ENCODE measurements around the gene DHRS3. TPM values are rescaled to one million over a fixed set of nuclear protein-coding genes. Genes with fewer than 3 reads are reported as not detected.

Gene DHRS3
- total and polyA plus RNA-seq, 3 experiments from 2014 or later: 31.9 to 123 (median 117) TPM

GRCh38 chr1:12627296-12627695 is 9.3 kb upstream of the DHRS3 start:
- Histone ChIP-seq H3K27ac (ENCODE audit: low read depth, low read length) (no peak overlapping the region), H3K36me3 (ENCODE audit: insufficient read depth, low read length) (no peaks in the 10 kb centered on the region), H3K9me3 (ENCODE audit: low read length) (no peaks in the 10 kb centered on the region), H3K27me3 (ENCODE audit: insufficient read depth, low read length, poor library complexity, severe bottlenecking) (no peaks in the 10 kb centered on the region), H3K4me1 (ENCODE audit: insufficient read depth, low read length) (no peaks in the 10 kb centered on the region), H3K4me3 (ENCODE audit: low read length) (no peak overlapping the region)
- no peaks in the 10 kb centered on the region for H3K9me3 Mint-ChIP-seq
- ChIA-PET CTCF (no interaction called here), POLR2A (no interaction called here)
- no peak overlapping the region for H3K4me3 Mint-ChIP-seq
- peaks cover 0 to 4% (median 3%) of the 10 kb centered on the region in 3 donors for H3K4me1 Mint-ChIP-seq
- peaks cover 6 to 9% of the 10 kb centered on the region in 2 donors for H3K27me3 Mint-ChIP-seq
- H3K36me3 Mint-ChIP-seq: no peaks in the 10 kb centered on the region
- H3K27ac Mint-ChIP-seq: peak overlapping the region in 1 of 8 donors; percentile 9
- no peak for DNase-seq

GRCh38 chr1:12626888-12627287 is 8.9 kb upstream of the DHRS3 start:
- Mint-ChIP-seq H3K4me1 (peaks cover 2 to 4% (median 3%) of the 10 kb centered on the region in 3 donors), H3K36me3 (no peaks in the 10 kb centered on the region), H3K9me3 (no peaks in the 10 kb centered on the region), H3K27me3 (peaks cover 2 to 9% of the 10 kb centered on the region in 2 donors), H3K4me3 (no peak overlapping the region), H3K27ac (peak overlapping the region in 1 of 8 donors; percentile 9)
- Histone ChIP-seq H3K27me3 (ENCODE audit: insufficient read depth, low read length, poor library complexity, severe bottlenecking) (no peaks in the 10 kb centered on the region), H3K9me3 (ENCODE audit: low read length) (no peaks in the 10 kb centered on the region), H3K4me1 (ENCODE audit: insufficient read depth, low read length) (no peaks in the 10 kb centered on the region), H3K4me3 (ENCODE audit: low read length) (no peak overlapping the region), H3K36me3 (ENCODE audit: insufficient read depth, low read length) (no peaks in the 10 kb centered on the region), H3K27ac (ENCODE audit: low read depth, low read length) (no peak overlapping the region)
- POLR2A ChIA-PET: no interaction called here
- CTCF ChIA-PET: interaction anchor here (1.0 kb wide), 1 partner anchor 23 kb away, joined by 3 read pairs; no protein-coding TSS in a partner anchor
- DNase-seq: no peak

GRCh38 chr1:12625276-12625675 is 7.3 kb upstream of the DHRS3 start:
- Mint-ChIP-seq H3K4me1 (peaks cover 10 to 11% (median 11%) of the 10 kb centered on the region in 3 donors), H3K27ac (no peak overlapping the region), H3K4me3 (no peak overlapping the region), H3K9me3 (no peaks in the 10 kb centered on the region), H3K36me3 (no peaks in the 10 kb centered on the region), H3K27me3 (peaks cover 0 to 5% of the 10 kb centered on the region in 2 donors)
- ChIA-PET POLR2A (no interaction called here), CTCF (no interaction called here)
- no peak for DNase-seq
- Histone ChIP-seq H3K36me3 (ENCODE audit: insufficient read depth, low read length) (no peaks in the 10 kb centered on the region), H3K9me3 (ENCODE audit: low read length) (no peaks in the 10 kb centered on the region), H3K4me3 (ENCODE audit: low read length) (no peak overlapping the region), H3K27me3 (ENCODE audit: insufficient read depth, low read length, poor library complexity, severe bottlenecking) (no peaks in the 10 kb centered on the region), H3K4me1 (ENCODE audit: insufficient read depth, low read length) (peaks cover 8% of the 10 kb centered on the region), H3K27ac (ENCODE audit: low read depth, low read length) (no peak overlapping the region)

GRCh38 chr1:12622506-12622905 is 4.5 kb upstream of the DHRS3 start:
- Histone ChIP-seq H3K27ac (ENCODE audit: low read depth, low read length) (no peak overlapping the region), H3K4me1 (ENCODE audit: insufficient read depth, low read length) (peaks cover 19% of the 10 kb centered on the region), H3K4me3 (ENCODE audit: low read length) (no peak overlapping the region), H3K27me3 (ENCODE audit: insufficient read depth, low read length, poor library complexity, severe bottlenecking) (no peaks in the 10 kb centered on the region), H3K36me3 (ENCODE audit: insufficient read depth, low read length) (no peaks in the 10 kb centered on the region), H3K9me3 (ENCODE audit: low read length) (no peaks in the 10 kb centered on the region)
- H3K9me3 Mint-ChIP-seq: peaks cover 0 to 1% (median 0%) of the 10 kb centered on the region in 5 donors
- peaks cover 29% of the 10 kb centered on the region in 3 donors for H3K4me1 Mint-ChIP-seq
- ChIA-PET CTCF (interaction anchor here (1.6 to 7.9 kb wide), 3 partner anchors 20 to 36 kb away, joined by 3 to 124 read pairs (median 22); no protein-coding TSS in a partner anchor), POLR2A (no interaction called here)
- H3K27me3 Mint-ChIP-seq: peaks cover 0 to 10% of the 10 kb centered on the region in 2 donors
- no peak overlapping the region for H3K27ac Mint-ChIP-seq
- H3K4me3 Mint-ChIP-seq: no peak overlapping the region
- DNase-seq: no peak
- peaks cover 0 to 15% (median 0%) of the 10 kb centered on the region in 3 donors for H3K36me3 Mint-ChIP-seq

- POLR2A ChIA-PET: interaction anchor here (0.6 to 1.1 kb wide), 2 partner anchors 23 to 44 kb away, joined by 3 to 5 read pairs; no protein-coding TSS in a partner anchor
These were observed 3.6 kb upstream of the DHRS3 start for GRCh38 chr1:12621346-12622335.

GRCh38 chr1:12620931-12621330 is 2.9 kb upstream of the DHRS3 start:
- ChIA-PET POLR2A (interaction anchor here (0.6 to 1.1 kb wide), 2 partner anchors 23 to 45 kb away, joined by 3 to 5 read pairs; no protein-coding TSS in a partner anchor), CTCF (interaction anchor here (1.1 to 7.9 kb wide), 16 partner anchors 9 to 430 kb away, joined by 3 to 124 read pairs (median 5); no protein-coding TSS in a partner anchor)
- Histone ChIP-seq H3K4me3 (ENCODE audit: low read length) (no peak overlapping the region), H3K4me1 (ENCODE audit: insufficient read depth, low read length) (peaks cover 19% of the 10 kb centered on the region), H3K9me3 (ENCODE audit: low read length) (no peaks in the 10 kb centered on the region), H3K27ac (ENCODE audit: low read depth, low read length) (no peak overlapping the region), H3K36me3 (ENCODE audit: insufficient read depth, low read length) (no peaks in the 10 kb centered on the region), H3K27me3 (ENCODE audit: insufficient read depth, low read length, poor library complexity, severe bottlenecking) (no peaks in the 10 kb centered on the region)
- Mint-ChIP-seq H3K4me1 (peaks cover 29 to 37% (median 32%) of the 10 kb centered on the region in 3 donors), H3K4me3 (peak overlapping the region in 5 of 7 donors; percentile 31 to 99 (median 98)), H3K27ac (peak overlapping the region in 3 of 8 donors; percentile 80 to 96 (median 92)), H3K36me3 (peaks cover 0 to 26% (median 0%) of the 10 kb centered on the region in 3 donors), H3K9me3 (peaks cover 0 to 2% (median 0%) of the 10 kb centered on the region in 5 donors), H3K27me3 (peaks cover 0 to 10% of the 10 kb centered on the region in 2 donors)
- no peak for DNase-seq

More at GRCh38 chr1:12621346-12622335, 3.6 kb upstream of the DHRS3 start:
- peaks cover 26 to 30% (median 26%) of the 10 kb centered on the region in 3 donors for H3K4me1 Mint-ChIP-seq
- no peak overlapping the region for H3K4me3 Mint-ChIP-seq
- H3K27ac Mint-ChIP-seq: no peak overlapping the region
- peaks cover 0 to 2% (median 0%) of the 10 kb centered on the region in 5 donors for H3K9me3 Mint-ChIP-seq
- no peaks in the 10 kb centered on the region for H3K27me3 ChIP-seq (ENCODE audit: insufficient read depth, low read length, poor library complexity, severe bottlenecking)
- peaks cover 19% of the 10 kb centered on the region for H3K4me1 ChIP-seq (ENCODE audit: insufficient read depth, low read length)
- no peak overlapping the region for H3K27ac ChIP-seq (ENCODE audit: low read depth, low read length)
- no peak for DNase-seq
- H3K4me3 ChIP-seq (ENCODE audit: low read length): no peak overlapping the region
- peaks cover 0 to 10% of the 10 kb centered on the region in 2 donors for H3K27me3 Mint-ChIP-seq
- no peaks in the 10 kb centered on the region for H3K9me3 ChIP-seq (ENCODE audit: low read length)
- H3K36me3 ChIP-seq (ENCODE audit: insufficient read depth, low read length): no peaks in the 10 kb centered on the region
- H3K36me3 Mint-ChIP-seq: peaks cover 0 to 20% (median 0%) of the 10 kb centered on the region in 3 donors
- CTCF ChIA-PET: interaction anchor here (1.6 to 7.9 kb wide), 4 partner anchors 8 to 36 kb away, joined by 3 to 124 read pairs (median 14); no protein-coding TSS in a partner anchor

- Mint-ChIP-seq H3K27ac (peak overlapping the region in 7 of 8 donors; percentile 26 to 96 (median 80)), H3K4me1 (peaks cover 33 to 41% (median 37%) of the 10 kb centered on the region in 3 donors), H3K27me3 (peaks cover 0 to 10% of the 10 kb centered on the region in 2 donors), H3K4me3 (peak overlapping the region; percentile 98 to 99 (median 98)), H3K36me3 (peaks cover 0 to 30% (median 0%) of the 10 kb centered on the region in 3 donors), H3K9me3 (peaks cover 0 to 2% (median 0%) of the 10 kb centered on the region in 5 donors)
- Histone ChIP-seq H3K27me3 (ENCODE audit: insufficient read depth, low read length, poor library complexity, severe bottlenecking) (no peaks in the 10 kb centered on the region), H3K27ac (ENCODE audit: low read depth, low read length) (no peak overlapping the region), H3K4me1 (ENCODE audit: insufficient read depth, low read length) (peaks cover 23% of the 10 kb centered on the region), H3K36me3 (ENCODE audit: insufficient read depth, low read length) (peaks cover under 1% of the 10 kb centered on the region), H3K4me3 (ENCODE audit: low read length) (no peak overlapping the region), H3K9me3 (ENCODE audit: low read length) (no peaks in the 10 kb centered on the region)
- DNase-seq: peak in 2 of 5 donors; percentile 26 to 44
- ChIA-PET CTCF (interaction anchor here (0.7 to 7.9 kb wide), 19 partner anchors 9 to 430 kb away, joined by 3 to 124 read pairs (median 5); no protein-coding TSS in a partner anchor), POLR2A (interaction anchor here (0.9 to 2.2 kb wide), 3 partner anchors 17 to 45 kb away, joined by 4 to 9 read pairs (median 5); no protein-coding TSS in a partner anchor)
These were observed 2.5 kb upstream of the DHRS3 start for GRCh38 chr1:12620488-12620865.

Data from CD8-positive, alpha-beta memory T cell (primary cell).